ENCODE results near the gene LGR6.

The LGR6 gene

GRCh38 chr1:202192770-202193613 is 607 bp upstream of the LGR6 start (continued):
- no peak for TF ChIP-seq ZNF223 (tag by site-specific recombination; IDR thresholded peaks at IDR 0.05)
- TF ChIP-seq KLF9 (tag by site-specific recombination; IDR thresholded peaks at IDR 0.05; ENCODE audit: low read depth) = no peak
- TF ChIP-seq, protein P1, sequence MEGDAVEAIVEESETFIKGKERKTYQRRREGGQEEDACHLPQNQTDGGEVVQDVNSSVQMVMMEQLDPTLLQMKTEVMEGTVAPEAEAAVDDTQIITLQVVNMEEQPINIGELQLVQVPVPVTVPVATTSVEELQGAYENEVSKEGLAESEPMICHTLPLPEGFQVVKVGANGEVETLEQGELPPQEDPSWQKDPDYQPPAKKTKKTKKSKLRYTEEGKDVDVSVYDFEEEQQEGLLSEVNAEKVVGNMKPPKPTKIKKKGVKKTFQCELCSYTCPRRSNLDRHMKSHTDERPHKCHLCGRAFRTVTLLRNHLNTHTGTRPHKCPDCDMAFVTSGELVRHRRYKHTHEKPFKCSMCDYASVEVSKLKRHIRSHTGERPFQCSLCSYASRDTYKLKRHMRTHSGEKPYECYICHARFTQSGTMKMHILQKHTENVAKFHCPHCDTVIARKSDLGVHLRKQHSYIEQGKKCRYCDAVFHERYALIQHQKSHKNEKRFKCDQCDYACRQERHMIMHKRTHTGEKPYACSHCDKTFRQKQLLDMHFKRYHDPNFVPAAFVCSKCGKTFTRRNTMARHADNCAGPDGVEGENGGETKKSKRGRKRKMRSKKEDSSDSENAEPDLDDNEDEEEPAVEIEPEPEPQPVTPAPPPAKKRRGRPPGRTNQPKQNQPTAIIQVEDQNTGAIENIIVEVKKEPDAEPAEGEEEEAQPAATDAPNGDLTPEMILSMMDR (tag by site-specific recombination; IDR thresholded peaks at IDR 0.05) = peak; percentile 56
- no peak for TF ChIP-seq ZNF513 (tag by site-specific recombination; IDR thresholded peaks at IDR 0.05)
- peak; percentile 44; the same call in 1 of the 2 replicates for TF ChIP-seq ZBTB48 (tag by site-specific recombination; IDR thresholded peaks at IDR 0.05)
- no peak for TF ChIP-seq INSM2 (tag by site-specific recombination; IDR thresholded peaks at IDR 0.05)
- no peak for TF ChIP-seq ZBTB17 (tag by site-specific recombination; IDR thresholded peaks at IDR 0.05)
- TF ChIP-seq ZNF121 (tag by site-specific recombination; IDR thresholded peaks at IDR 0.05) = no peak
- TF ChIP-seq KLF1 (tag by site-specific recombination; IDR thresholded peaks at IDR 0.05) = no peak
- no peak for TF ChIP-seq YY2 (tag by site-specific recombination; IDR thresholded peaks at IDR 0.05)
- TF ChIP-seq KLF7 (tag by site-specific recombination; IDR thresholded peaks at IDR 0.05; ENCODE audit: borderline replicate concordance) = no peak
- TF ChIP-seq FEZF1 (tag by site-specific recombination; IDR thresholded peaks at IDR 0.05) = no peak
- TF ChIP-seq ZNF830 (tag by site-specific recombination; IDR thresholded peaks at IDR 0.05; ENCODE audit: low read depth) = no peak
- no peak for TF ChIP-seq ZIC2 (tag by site-specific recombination; IDR thresholded peaks at IDR 0.05)
- TF ChIP-seq GLIS1 (tag by site-specific recombination; IDR thresholded peaks at IDR 0.05) = peak; percentile 47
- TF ChIP-seq SP7 (tag by site-specific recombination; IDR thresholded peaks at IDR 0.05) = no peak

- Histone ChIP-seq H3K4me1 (ENCODE audit: control insufficient read depth, insufficient read depth, low read length) (no peaks in the 10 kb centered on the region), H3K4me3 (ENCODE audit: low read depth, low read length) (no peak overlapping the region), H3K27ac (ENCODE audit: extremely low read depth, low read depth, low read length) (no peak overlapping the region), H3K9me3 (ENCODE audit: control insufficient read depth, insufficient read depth, low read depth, low read length) (no peaks in the 10 kb centered on the region), H3K36me3 (ENCODE audit: control insufficient read depth in 2 of 2, insufficient read depth in 1 of 2, low read length in 2 of 2) (no peaks in the 10 kb centered on the region)
- ChIA-PET POLR2A (no interaction called here), CTCF (interaction anchor here (0.9 to 10.5 kb wide), 11 partner anchors 9 to 141 kb away, joined by 3 to 155 read pairs (median 4); no protein-coding TSS in a partner anchor)
- no peak for TF ChIP-seq ZNF404 (tag by site-specific recombination; IDR thresholded peaks at IDR 0.05)
- no peak for TF ChIP-seq ZNF747 (tag by site-specific recombination; IDR thresholded peaks at IDR 0.05)
- no peak for TF ChIP-seq ZNF10 (tag by site-specific recombination; IDR thresholded peaks at IDR 0.05)
Measured at GRCh38 chr1:202194328-202194648, 689 bp downstream of the LGR6 start.
